K562 (cell line): Measurements from ENCODE around the gene OPA1. TPM values are rescaled to one million over a fixed set of nuclear protein-coding genes. Genes with fewer than 3 reads are reported as not detected.

ENCODE experiments used
- ATAC-seq: fragments of 200-7000 bp; cut with Tn5 transposase; 3 replicates; pipeline ENCODE4 v1.9.1; 2020; ENCODE audit warnings: moderate library complexity
- BruUV-seq: library from RNA; stranded (reverse); fragments of 400-500 nt; replicated peaks from 2 replicates; lab custom pipeline; 2021; lab: Mats Ljungman, UMichigan
- CTCF ChIA-PET: fragments of 300-600 bp; formaldehyde crosslinking; extraction: SDS; loops from one replicate; lab custom pipeline; 2021; ENCODE audit warnings: low intra/inter-chr PET ratio; lab: Yijun Ruan, JAX
- POLR2A ChIA-PET: fragments of 300-600, 350-650 bp; sonication (Branson Sonifier 250); formaldehyde crosslinking; extraction: SDS; loops from one replicate; lab custom pipeline; 2021; ENCODE audit warnings: antibody characterized with exemption, inconsistent platforms; lab: Yijun Ruan, JAX
- DNase-seq, 4 experiments: peaks; one replicate each; pipeline versions ENCODE4 v3.0.0 to v3.0.0-alpha.2; 2011 to 2018; ENCODE audit warnings: low spot score in 3 of 4, mixed read lengths in 3 of 4; ENCODE audit errors: extremely low read depth in 1 of 4
- FAIRE-seq: peaks from 2 replicates; lab custom pipeline; 2011; peaks lifted over from hg19 to GRCh38; lab: Jason Lieb, UNC
- H2AFZ ChIP-seq: 2 replicates; pipeline ENCODE4 v1.6.0; 2011; ENCODE audit warnings: low read depth, low read length, control low read depth, inconsistent platforms
- H3K27ac ChIP-seq: fragments of 200-600 bp; 3 replicates; pipeline ENCODE4 v1.8.0; 2011; ENCODE audit warnings: low read depth, mild to moderate bottlenecking, control low read depth, inconsistent platforms, low read length, moderate library complexity, mixed read lengths; ENCODE audit errors: extremely low read depth
- H3K27me3 ChIP-seq, 2 experiments: fragments of 300-600 bp in 1 of 2; 2 replicates in 1 of 2; 3 replicates in 1 of 2; pipeline versions ENCODE4 v1.6.0 to v1.8.0; 2011; ENCODE audit warnings: inconsistent platforms in 2 of 2, low read length in 2 of 2, mild to moderate bottlenecking in 1 of 2, mixed read lengths in 1 of 2, moderate library complexity in 1 of 2; ENCODE audit not compliant: control insufficient read depth in 2 of 2, insufficient read depth in 2 of 2
- H3K36me3 ChIP-seq: fragments of 300-600 bp; 3 replicates; pipeline ENCODE4 v1.8.0; 2011; ENCODE audit warnings: mild to moderate bottlenecking, low read length, inconsistent platforms; ENCODE audit not compliant: control insufficient read depth, insufficient read depth
- H3K4me1 ChIP-seq, 2 experiments: fragments of 200-600 bp in 1 of 2; replicated peaks in 1 of 2; 2 replicates in 1 of 2; 3 replicates in 1 of 2; pipeline versions ENCODE4 v1.5.1 to v1.8.0; 2011; ENCODE audit warnings: inconsistent platforms in 2 of 2, low read length in 2 of 2, mild to moderate bottlenecking in 1 of 2, mixed read lengths in 1 of 2, moderate library complexity in 1 of 2; ENCODE audit not compliant: control insufficient read depth in 2 of 2, insufficient read depth in 2 of 2
- H3K4me2 ChIP-seq: 2 replicates; pipeline ENCODE4 v1.6.1; 2011; ENCODE audit warnings: low read length, control low read depth, inconsistent platforms, mixed read lengths; ENCODE audit not compliant: insufficient read depth
- H3K4me3 ChIP-seq: fragments of 200-600 bp; sonication (generic), shearing (Covaris generic); 2 replicates; pipeline ENCODE4 v1.5.1; 2016; ENCODE audit warnings: control low read depth, inconsistent platforms
- H3K79me2 ChIP-seq: fragments of 200-600 bp; 3 replicates; pipeline ENCODE4 v1.8.0; 2011; ENCODE audit warnings: low read length, inconsistent platforms; ENCODE audit not compliant: control insufficient read depth, insufficient read depth
- H3K9ac ChIP-seq, 2 experiments: 2 replicates each; pipeline versions ENCODE4 v1.6.0 to v1.6.1; 2011; ENCODE audit warnings: low read depth in 2 of 2, low read length in 2 of 2, control low read depth in 1 of 2, inconsistent platforms in 1 of 2, mild to moderate bottlenecking in 1 of 2, mixed read lengths in 1 of 2; ENCODE audit not compliant: insufficient read depth in 1 of 2
- H3K9me1 ChIP-seq: one replicate; pipeline ENCODE4 v1.6.0; 2011; ENCODE audit warnings: inconsistent platforms, mild to moderate bottlenecking, low read length, moderate library complexity; ENCODE audit not compliant: control insufficient read depth, insufficient read depth
- H3K9me3 ChIP-seq: replicated peaks from 2 replicates; pipeline ENCODE4 v1.5.1; 2011; ENCODE audit warnings: low read depth, low read length, inconsistent platforms; ENCODE audit not compliant: control insufficient read depth, insufficient read depth
- H4K20me1 ChIP-seq: replicated peaks from 2 replicates; pipeline ENCODE4 v1.6.1; 2011; ENCODE audit warnings: low read length, inconsistent platforms, mixed read lengths; ENCODE audit not compliant: control insufficient read depth, insufficient read depth
- HMG20A ChIP-seq: fragments of 450-650 bp; formaldehyde crosslinking; conservative IDR thresholded peaks from 2 replicates; pipeline ENCODE4 v1.4.0; 2020; ENCODE audit warnings: mild to moderate bottlenecking, mixed read lengths
- NFE2 ChIP-seq: IDR thresholded peaks from 2 replicates; pipeline ENCODE4 v1.6.1; 2014; ENCODE audit warnings: antibody characterized with exemption, low read depth
- POLR2G ChIP-seq: fragments of 200-400 bp; formaldehyde crosslinking; IDR thresholded peaks from 2 replicates; pipeline ENCODE4 v1.6.1; 2017; ENCODE audit warnings: low read depth, mild to moderate bottlenecking, antibody characterized with exemption, low read length, moderate library complexity
- RBFOX2 ChIP-seq: fragments of 200-400 bp; formaldehyde crosslinking; IDR thresholded peaks from 2 replicates; pipeline ENCODE4 v1.6.1; 2017; ENCODE audit warnings: low read depth, mild to moderate bottlenecking, low read length, moderate library complexity
- SIX5 ChIP-seq, 2 experiments: IDR thresholded peaks; 2 replicates each; pipeline ENCODE4 v1.6.1; 2011; ENCODE audit warnings: low read length in 2 of 2, borderline replicate concordance in 1 of 2, low read depth in 1 of 2, mild to moderate bottlenecking in 1 of 2, moderate library complexity in 1 of 2; ENCODE audit not compliant: insufficient read depth in 1 of 2
- ZKSCAN3 ChIP-seq: fragments of 250-450 bp; sonication (Bioruptor Pico); IDR thresholded peaks from 2 replicates; pipeline ENCODE4 v1.4.0; 2020
- ZNF224 ChIP-seq: sonication (generic); formaldehyde crosslinking; IDR thresholded peaks from 2 replicates; pipeline ENCODE4 v1.8.0; 2022; ENCODE audit warnings: mild to moderate bottlenecking, missing genetic modification reagents
- ZNF639 ChIP-seq, 2 experiments: fragments of 200-800 bp in 1 of 2; sonication (Bioruptor generic) in 1 of 2; sonication (generic) in 1 of 2; formaldehyde crosslinking in 1 of 2; IDR thresholded peaks in 1 of 2; conservative IDR thresholded peaks in 1 of 2; 2 replicates each; pipeline versions ENCODE4 v1.5.0 to v1.6.1; 2016 to 2020; ENCODE audit warnings: missing compliant biosample characterization in 1 of 2, missing genetic modification characterization in 1 of 2, missing genetic modification reagents in 1 of 2
- WGBS: fragments of 100-300 bp; shearing (Covaris generic); methylation state at CpG from one replicate; pipeline ENCODE4 v1.1.6; 2016; ENCODE audit warnings: low coverage, mixed read lengths; ENCODE audit not compliant: insufficient coverage; ENCODE audit errors: missing lambda C conversion rate; 5-methylcytosine and 5-hydroxymethylcytosine counted together
- in situ Hi-C: fragments of 300-500 bp; cut with MboI; formaldehyde crosslinking; loops from 4 replicates; pipeline ENCODE4 v1.15.0; 2018; ENCODE audit warnings: inconsistent platforms, mixed read lengths
- intact Hi-C: fragments of 100-400 bp; cut with micrococcal nuclease; formaldehyde crosslinking; loops from 2 replicates; pipeline ENCODE4 v1.14.2; 2022
- polyA plus RNA-seq, 8 experiments: library from polyadenylated mRNA; depleted of rRNA in 4 of 8; stranded (reverse) in 5 of 8; unstranded in 3 of 8; fragments of >200 nt; fragmentation: Nextera tagmentation in 2 of 8; fragmentation: Illumina TruSeq in 1 of 8; extraction: Ambion mirVana in 2 of 8; extraction: Trizol in 1 of 8; gene quantifications; 2 replicates each; pipeline versions ENCODE4 v1.2.1 to v1.2.3, GENCODE V29; 2011 to 2014; ENCODE audit warnings: inconsistent platforms in 1 of 8, missing spikeins in 1 of 8
- total RNA-seq, 7 experiments: library from RNA; depleted of rRNA in 6 of 7; stranded (reverse); fragments of >200 nt in 6 of 7; fragmentation: Illumina TruSeq in 2 of 7; extraction: Trizol in 2 of 7; gene quantifications; 2 replicates each; pipeline versions ENCODE4 v1.2.1 to v1.2.3, GENCODE V29; 2011 to 2021; ENCODE audit warnings: low replicate concordance in 1 of 7
- TF ChIP-seq, protein P1 (sequence below): IDR thresholded peaks from 2 replicates; pipeline ENCODE4 v1.6.1; 2016; ENCODE audit warnings: missing genetic modification characterization, missing compliant biosample characterization
- TF ChIP-seq, protein P2 (sequence below): fragments of 150-350 bp; conservative IDR thresholded peaks from 2 replicates; pipeline ENCODE4 v1.6.1; 2014; ENCODE audit warnings: low read length

Gene OPA1
- total and polyA plus RNA-seq, 9 of the 15 experiments (the other 6 are each of a cell fraction or from before 2014, with no cell fraction given) = 19.7 to 127 (median 94.7) TPM

DNA sequence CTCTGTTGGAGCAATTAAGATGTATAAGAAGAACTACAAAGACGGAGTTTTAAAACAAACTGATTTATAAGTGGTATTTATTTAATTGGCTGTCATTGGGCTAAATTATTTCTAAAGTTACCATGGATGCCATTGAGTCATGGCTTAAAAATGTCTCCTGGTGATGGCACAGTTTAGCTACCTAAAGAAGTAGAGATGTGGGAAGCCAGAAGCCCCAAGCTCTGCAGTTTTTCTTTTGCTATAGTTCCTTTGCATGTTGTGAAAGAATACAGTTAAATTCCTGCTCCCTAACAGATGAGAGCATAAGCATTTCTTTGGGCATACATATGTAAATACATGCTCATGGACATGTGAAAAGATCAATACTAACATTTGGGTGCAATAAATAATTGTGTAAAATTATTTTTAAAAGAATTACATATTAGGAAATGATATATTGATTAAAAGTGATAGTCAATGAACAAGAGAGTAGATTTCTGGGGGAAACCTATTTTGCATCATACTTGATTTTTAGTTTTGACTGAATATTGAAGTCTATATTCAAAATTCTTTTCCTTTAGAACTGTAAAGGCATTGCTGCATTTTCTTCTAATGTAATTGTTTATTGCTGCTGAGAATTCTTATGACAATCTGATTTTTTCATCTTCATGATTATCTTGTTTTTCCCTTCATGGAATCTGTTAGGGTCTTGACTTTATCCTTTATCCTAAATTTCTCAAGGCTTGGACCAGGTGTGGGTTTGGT lies 2.1 kb downstream of the OPA1 start:
- intact Hi-C loops (loop anchor here (5.0 to 10.0 kb wide), 3 partner anchors 107 to 730 kb away; no protein-coding TSS in a partner anchor), in situ Hi-C loops (no loop called here)
- ChIA-PET CTCF (no interaction called here), POLR2A (no interaction called here)
- H3K9me3 ChIP-seq = no peaks in the 10 kb centered on the region
- TF ChIP-seq HMG20A (CRISPR knock-in tag) = no peak
- TF ChIP-seq, protein P1, sequence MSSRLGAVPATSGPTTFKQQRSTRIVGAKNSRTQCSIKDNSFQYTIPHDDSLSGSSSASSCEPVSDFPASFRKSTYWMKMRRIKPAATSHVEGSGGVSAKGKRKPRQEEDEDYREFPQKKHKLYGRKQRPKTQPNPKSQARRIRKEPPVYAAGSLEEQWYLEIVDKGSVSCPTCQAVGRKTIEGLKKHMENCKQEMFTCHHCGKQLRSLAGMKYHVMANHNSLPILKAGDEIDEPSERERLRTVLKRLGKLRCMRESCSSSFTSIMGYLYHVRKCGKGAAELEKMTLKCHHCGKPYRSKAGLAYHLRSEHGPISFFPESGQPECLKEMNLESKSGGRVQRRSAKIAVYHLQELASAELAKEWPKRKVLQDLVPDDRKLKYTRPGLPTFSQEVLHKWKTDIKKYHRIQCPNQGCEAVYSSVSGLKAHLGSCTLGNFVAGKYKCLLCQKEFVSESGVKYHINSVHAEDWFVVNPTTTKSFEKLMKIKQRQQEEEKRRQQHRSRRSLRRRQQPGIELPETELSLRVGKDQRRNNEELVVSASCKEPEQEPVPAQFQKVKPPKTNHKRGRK (tag) = no peak
- peak; percentile 51; the same call in 1 of the 2 replicates for TF ChIP-seq RBFOX2
- TF ChIP-seq NFE2 = no peak
- TF ChIP-seq ZNF639 (CRISPR knock-in tag; conservative IDR thresholded peaks at IDR 0.05 in 1 of 2, IDR thresholded peaks at IDR 0.05 in 1 of 2) = no peak
- no peak for TF ChIP-seq ZNF224 (CRISPR knock-in tag)
- TF ChIP-seq, protein P2, sequence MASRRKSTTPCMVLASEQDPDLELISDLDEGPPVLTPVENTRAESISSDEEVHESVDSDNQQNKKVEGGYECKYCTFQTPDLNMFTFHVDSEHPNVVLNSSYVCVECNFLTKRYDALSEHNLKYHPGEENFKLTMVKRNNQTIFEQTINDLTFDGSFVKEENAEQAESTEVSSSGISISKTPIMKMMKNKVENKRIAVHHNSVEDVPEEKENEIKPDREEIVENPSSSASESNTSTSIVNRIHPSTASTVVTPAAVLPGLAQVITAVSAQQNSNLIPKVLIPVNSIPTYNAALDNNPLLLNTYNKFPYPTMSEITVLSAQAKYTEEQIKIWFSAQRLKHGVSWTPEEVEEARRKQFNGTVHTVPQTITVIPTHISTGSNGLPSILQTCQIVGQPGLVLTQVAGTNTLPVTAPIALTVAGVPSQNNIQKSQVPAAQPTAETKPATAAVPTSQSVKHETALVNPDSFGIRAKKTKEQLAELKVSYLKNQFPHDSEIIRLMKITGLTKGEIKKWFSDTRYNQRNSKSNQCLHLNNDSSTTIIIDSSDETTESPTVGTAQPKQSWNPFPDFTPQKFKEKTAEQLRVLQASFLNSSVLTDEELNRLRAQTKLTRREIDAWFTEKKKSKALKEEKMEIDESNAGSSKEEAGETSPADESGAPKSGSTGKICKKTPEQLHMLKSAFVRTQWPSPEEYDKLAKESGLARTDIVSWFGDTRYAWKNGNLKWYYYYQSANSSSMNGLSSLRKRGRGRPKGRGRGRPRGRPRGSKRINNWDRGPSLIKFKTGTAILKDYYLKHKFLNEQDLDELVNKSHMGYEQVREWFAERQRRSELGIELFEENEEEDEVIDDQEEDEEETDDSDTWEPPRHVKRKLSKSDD = no peak
- TF ChIP-seq POLR2G = 0 out of 2 replicates have a peak, but pooled peaks have one; percentile 20
- TF ChIP-seq SIX5 (IDR thresholded peaks at IDR 0.05; ENCODE audit: borderline replicate concordance in 1 of 2, insufficient read depth in 1 of 2, low read depth in 1 of 2, low read length in 2 of 2) = 0 out of 4 replicates have a peak, but pooled peaks of 1 of the 2 experiments have one; percentile 3
- TF ChIP-seq ZKSCAN3 (CRISPR knock-in tag) = no peak
- TF ChIP-seq, all 486 proteins: peak for 3
- no TSS peak for BruUV-seq
- 38% methylated on average over 1 of the region's 1 CpG for WGBS
- DNase-seq (no peak), FAIRE-seq (no peak), ATAC-seq (no peak)
- peaks cover 11% of the 10 kb centered on the region for H4K20me1 ChIP-seq
- H3K27me3 ChIP-seq = no peaks in the 10 kb centered on the region
- peak overlapping the region in 1 of 2 experiments; percentile 18; a peak in 1 of 4 replicates for H3K9ac ChIP-seq
- no peak overlapping the region for H2AFZ ChIP-seq
- peaks cover 5 to 33% of the 10 kb centered on the region in 2 experiments for H3K4me1 ChIP-seq
- H3K79me2 ChIP-seq = peaks cover 72% of the 10 kb centered on the region
- peaks cover 5% of the 10 kb centered on the region for H3K9me1 ChIP-seq
- no peak overlapping the region for H3K4me2 ChIP-seq
- no peak overlapping the region for H3K27ac ChIP-seq
- H3K4me3 ChIP-seq = peak overlapping the region; percentile 80; the same call in 1 of the 2 replicates
- H3K36me3 ChIP-seq = peaks cover 37% of the 10 kb centered on the region
